GM21529 (cell line): ENCODE measurements around the gene C11orf91.

Experiments
- ATAC-seq: cut with Tn5 transposase; IDR thresholded peaks from one replicate; pipeline ENCODE4 v1.9.1; 2021; ENCODE audit not compliant: unreplicated experiment

C11orf91 gene

GRCh38 chr11:33651990-33652389, 48.6 kb downstream of the C11orf91 start:
- ATAC-seq: no peak

- no peak for ATAC-seq
Measured at GRCh38 chr11:33651555-33651954, 49.1 kb downstream of the C11orf91 start.

DNA sequence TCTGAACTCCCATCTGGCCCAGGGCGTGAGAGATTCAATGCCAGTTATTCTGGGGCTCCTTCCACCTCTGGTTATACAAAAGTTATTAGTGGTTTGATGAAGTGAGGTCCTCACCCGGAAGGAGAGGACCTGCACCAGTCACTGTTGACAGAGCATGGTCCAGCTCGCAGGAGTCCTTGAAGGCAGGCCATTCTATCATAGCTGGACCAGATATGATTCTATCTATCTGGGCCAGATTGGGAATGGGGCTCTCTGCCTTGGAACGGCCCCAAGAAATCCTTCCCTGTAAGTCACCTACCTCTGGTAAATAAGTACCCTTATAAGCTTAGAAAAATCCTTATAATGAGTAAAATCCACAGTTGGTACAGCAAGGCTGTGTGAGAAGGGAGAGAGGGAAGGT, 50.7 kb downstream of the C11orf91 start:
- no peak for ATAC-seq
